T1000 (cell line): ENCODE results near the gene BMPR1A.

ENCODE experiments used
- DNase-seq: peaks from one replicate; lab custom pipeline; 2025; ENCODE audit warnings: mixed read lengths; lab: John Stamatoyannopoulos, UW

BMPR1A gene

GRCh38 chr10:86802473-86803108 lies 46.2 kb downstream of the BMPR1A start:
- DNase-seq, result no peak

DNA sequence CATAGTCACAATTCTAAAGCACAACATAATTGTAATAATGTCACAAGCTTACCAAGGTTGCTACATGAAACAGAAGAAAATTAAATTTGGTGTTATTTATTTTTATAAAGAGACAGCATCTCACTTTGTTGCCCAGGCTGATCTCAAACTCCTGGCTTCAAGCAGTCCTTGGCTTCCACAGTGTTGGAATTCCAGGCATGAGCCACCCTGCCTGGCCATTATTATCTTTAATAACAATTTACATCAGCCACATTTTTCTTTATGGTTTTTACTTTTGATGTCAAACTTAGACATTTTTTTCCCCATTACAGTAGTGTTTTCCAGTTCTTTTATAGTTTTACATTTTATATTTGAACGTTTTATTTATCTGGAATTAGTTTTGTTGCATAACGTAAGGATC lies 46.7 kb downstream of the BMPR1A start:
- no peak for DNase-seq

GRCh38 chr10:86804805-86805204 lies 48.4 kb downstream of the BMPR1A start:
- DNase-seq, result no peak

- DNase-seq, result no peak
Measured at GRCh38 chr10:86813101-86813500, 56.7 kb downstream of the BMPR1A start.

- no peak for DNase-seq
Measured at GRCh38 chr10:86813982-86814381, 57.6 kb downstream of the BMPR1A start.

GRCh38 chr10:86815035-86815617 lies 58.7 kb downstream of the BMPR1A start:
- no peak for DNase-seq

DNA sequence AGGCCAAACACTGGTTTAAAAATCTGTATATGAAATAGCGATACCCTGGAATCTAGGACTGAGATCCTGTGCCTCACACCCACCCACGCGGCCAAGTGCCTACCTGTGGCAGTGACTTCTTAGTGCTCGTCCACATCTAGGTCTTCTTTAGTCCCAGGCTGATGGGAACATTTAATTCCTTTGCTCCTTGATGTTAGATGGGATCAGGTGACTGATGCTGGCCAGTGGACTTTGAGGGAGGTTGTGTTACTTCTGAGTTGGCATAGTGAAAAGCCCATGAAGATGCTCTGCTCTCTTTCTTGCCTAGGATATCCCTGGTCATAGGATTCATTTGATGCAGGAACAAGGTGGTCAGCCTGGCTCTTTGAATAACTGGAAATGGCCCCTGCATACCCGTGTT lies 59.2 kb downstream of the BMPR1A start:
- no peak for DNase-seq

DNA sequence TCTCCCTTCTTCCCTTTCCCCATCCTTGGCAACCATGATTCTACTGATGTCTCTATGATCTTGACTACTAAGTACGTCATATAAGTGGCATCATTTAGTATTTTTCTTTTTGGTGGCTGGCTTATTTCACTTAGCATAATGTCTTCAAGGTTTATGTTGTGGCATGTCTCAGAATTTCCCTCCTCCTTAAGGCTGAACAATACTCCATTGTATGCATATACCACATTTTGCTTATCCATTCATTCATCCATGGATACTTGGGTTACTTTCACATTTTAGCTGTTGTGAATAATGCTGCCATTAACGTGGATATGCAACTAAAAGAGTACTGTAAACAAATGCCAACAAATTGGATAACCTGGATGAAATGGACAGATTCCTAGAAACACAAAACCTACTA lies 60.8 kb downstream of the BMPR1A start:
- no peak for DNase-seq

- DNase-seq, result no peak
Measured at GRCh38 chr10:86819567-86819966, 63.1 kb downstream of the BMPR1A start.

- DNase-seq, result no peak
Measured at GRCh38 chr10:86820509-86820908, 64.1 kb downstream of the BMPR1A start.

- DNase-seq, result no peak
Measured at GRCh38 chr10:86821388-86821999, 65.1 kb downstream of the BMPR1A start.

DNA sequence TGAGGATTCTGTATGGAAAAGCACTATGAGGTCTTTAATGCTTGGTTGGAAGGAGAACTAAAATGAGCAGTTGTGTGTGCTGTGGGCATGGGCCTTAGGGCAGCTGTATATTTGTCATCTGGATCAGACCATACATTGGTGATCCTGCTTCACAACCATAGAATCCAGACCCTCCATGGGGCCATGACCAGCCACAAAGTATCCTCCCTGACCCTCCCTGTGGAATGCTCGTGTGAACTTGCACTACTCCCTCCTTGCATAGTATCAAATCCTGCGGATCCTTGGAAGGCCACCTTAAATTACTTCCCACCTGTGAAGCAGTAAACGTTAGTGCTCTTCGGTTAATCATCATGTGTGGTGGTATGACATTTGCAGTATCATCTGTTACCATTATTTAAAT lies 67.1 kb downstream of the BMPR1A start:
- no peak for DNase-seq

DNA sequence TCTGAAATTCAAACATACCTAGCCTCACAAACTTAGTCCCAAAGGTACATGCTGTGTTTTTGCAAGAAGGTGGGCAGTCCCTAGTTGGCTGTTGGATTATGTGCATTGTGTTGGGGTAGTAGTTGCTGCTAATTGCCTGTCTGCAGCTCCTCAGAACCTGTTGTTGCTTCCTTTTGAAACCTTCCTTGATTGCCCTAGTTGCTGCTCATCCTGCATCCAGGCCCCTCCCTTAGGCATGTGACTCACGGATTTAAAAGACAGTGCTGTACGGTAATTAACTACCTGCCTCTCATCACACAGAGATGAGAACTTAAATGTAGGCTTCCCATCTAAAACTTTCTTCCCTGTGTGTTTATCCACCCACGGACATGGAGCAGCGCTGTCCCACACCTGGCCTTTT lies 67.7 kb downstream of the BMPR1A start:
- DNase-seq, result no peak

GRCh38 chr10:86825366-86825765 lies 68.9 kb downstream of the BMPR1A start:
- DNase-seq, result no peak

- DNase-seq, result no peak
Measured at GRCh38 chr10:86827639-86828038, 71.2 kb downstream of the BMPR1A start.

- no peak for DNase-seq
Measured at GRCh38 chr10:86828145-86828544, 71.7 kb downstream of the BMPR1A start.

GRCh38 chr10:86829472-86829871 lies 73.1 kb downstream of the BMPR1A start:
- DNase-seq, result no peak

GRCh38 chr10:86830043-86830591 lies 73.7 kb downstream of the BMPR1A start:
- no peak for DNase-seq

- DNase-seq, result no peak
Measured at GRCh38 chr10:86833969-86834368, 77.5 kb downstream of the BMPR1A start.

GRCh38 chr10:86836044-86836443 lies 79.6 kb downstream of the BMPR1A start:
- no peak for DNase-seq

DNA sequence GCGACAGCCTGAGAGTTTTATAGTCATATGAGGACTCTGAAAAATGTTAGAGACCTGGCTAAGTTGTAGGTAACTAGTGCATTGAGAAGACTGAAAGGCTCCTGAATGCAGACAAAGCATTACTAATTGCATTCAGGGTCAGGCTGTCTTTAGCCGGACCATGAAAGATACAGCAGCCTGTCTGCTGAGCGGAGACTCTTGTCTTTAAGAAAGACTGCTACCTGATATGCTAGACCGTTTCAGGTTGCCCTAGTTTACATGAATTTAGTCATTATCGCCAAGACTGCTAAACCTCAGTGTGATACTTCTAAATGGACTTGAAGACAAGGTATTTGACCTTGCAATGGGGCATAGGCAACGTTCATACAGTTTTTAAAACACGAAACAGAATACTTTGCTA lies 81.2 kb downstream of the BMPR1A start:
- DNase-seq, result no peak

- no peak for DNase-seq
Measured at GRCh38 chr10:86840498-86840897, 84.1 kb downstream of the BMPR1A start.

- DNase-seq, result no peak
Measured at GRCh38 chr10:86846088-86846487, 89.7 kb downstream of the BMPR1A start.
